Endodermal cell (in vitro differentiated cells): ENCODE data around the gene GRAP2. TPM values are rescaled to one million over a fixed set of nuclear protein-coding genes. Genes with fewer than 3 reads are reported as not detected.

Experiments
- DNase-seq: peaks from one replicate; pipeline ENCODE4 v3.0.0-alpha.2; 2017
- H3K27ac ChIP-seq: 2 replicates; pipeline ENCODE4 v1.5.1; 2013; ENCODE audit warnings: mild to moderate bottlenecking, low read depth, low read length, moderate library complexity
- H3K27me3 ChIP-seq: 2 replicates; pipeline ENCODE4 v1.6.1; 2013; ENCODE audit warnings: mild to moderate bottlenecking, low read length, moderate library complexity; ENCODE audit not compliant: insufficient read depth, control insufficient read depth, poor library complexity, severe bottlenecking
- H3K36me3 ChIP-seq: 2 replicates; pipeline ENCODE4 v1.7.0; 2013; ENCODE audit warnings: mild to moderate bottlenecking, low read length, moderate library complexity; ENCODE audit not compliant: control insufficient read depth, insufficient read depth
- H3K4me1 ChIP-seq: one replicate; pipeline ENCODE4 v1.7.0; 2013; ENCODE audit warnings: low read length; ENCODE audit not compliant: control insufficient read depth, insufficient read depth
- H3K4me3 ChIP-seq: 2 replicates; pipeline ENCODE4 v1.5.1; 2013; ENCODE audit warnings: mild to moderate bottlenecking, low read length, moderate library complexity
- H3K9ac ChIP-seq: 2 replicates; pipeline ENCODE4 v1.6.1; 2013; ENCODE audit warnings: mild to moderate bottlenecking, low read length, moderate library complexity; ENCODE audit not compliant: poor library complexity, severe bottlenecking; ENCODE audit errors: extremely low read depth
- H3K9me3 ChIP-seq: 2 replicates; pipeline ENCODE4 v1.6.1; 2013; ENCODE audit warnings: mild to moderate bottlenecking, low read length, moderate library complexity; ENCODE audit not compliant: control insufficient read depth
- H3K27ac Mint-ChIP-seq: 2 replicates; pipeline ENCODE4 v1.8.0; 2020; ENCODE audit warnings: mixed read lengths
- H3K27me3 Mint-ChIP-seq: 2 replicates; pipeline ENCODE4 v1.8.0; 2021; ENCODE audit warnings: mild to moderate bottlenecking, mixed read lengths; ENCODE audit not compliant: insufficient read depth
- H3K36me3 Mint-ChIP-seq: 2 replicates; pipeline ENCODE4 v1.8.0; 2020; ENCODE audit warnings: low read depth, mixed read lengths
- H3K4me1 Mint-ChIP-seq: 2 replicates; pipeline ENCODE4 v1.8.0; 2020; ENCODE audit warnings: mixed read lengths
- H3K4me3 Mint-ChIP-seq: 2 replicates; pipeline ENCODE4 v1.8.0; 2020; ENCODE audit warnings: mild to moderate bottlenecking, moderate library complexity, mixed read lengths
- H3K9me3 Mint-ChIP-seq: 2 replicates; pipeline ENCODE4 v1.8.0; 2020; ENCODE audit warnings: mild to moderate bottlenecking, mixed read lengths
- WGBS, 2 experiments: methylation state at CpG; one replicate each; pipeline versions ENCODE4 v1.1.5 to v1.1.7; 2013; ENCODE audit warnings: missing lambda C conversion rate in 2 of 2, mixed read lengths in 1 of 2; ENCODE audit not compliant: insufficient coverage in 1 of 2, insufficient read length in 1 of 2; 5-methylcytosine and 5-hydroxymethylcytosine counted together
- total RNA-seq, 2 donors: library from RNA; stranded (reverse); fragmentation: NEBNext Ultra II Directional in 1 of 2; extraction: Animal tissue kit (Norgen Biotek cat#: 25700) in 1 of 2; gene quantifications; 2 replicates in 1 of 2; 3 replicates in 1 of 2; pipeline ENCODE4 v1.2.1, GENCODE V29; 2021
- TF ChIP-seq, protein P1 (sequence below): fragments of 200-600 bp; sonication (generic); conservative IDR thresholded peaks from 2 replicates; pipeline ENCODE4 v1.5.0; 2021; ENCODE audit warnings: antibody characterized with exemption, mild to moderate bottlenecking

The GRAP2 gene
- total RNA-seq, 2 donors from 2014 or later: 0.11 to 0.92 TPM

GRCh38 chr22:39965748-39966147, 64.9 kb downstream of the GRAP2 start:
- Mint-ChIP-seq H3K4me1 (peaks cover 27% of the 10 kb centered on the region), H3K27ac (no peak overlapping the region), H3K36me3 (no peaks in the 10 kb centered on the region), H3K27me3 (peaks cover 8% of the 10 kb centered on the region), H3K9me3 (no peaks in the 10 kb centered on the region), H3K4me3 (no peak overlapping the region)
- no peaks in the 10 kb centered on the region for H3K9me3 ChIP-seq
- H3K4me3 ChIP-seq: no peak overlapping the region
- no peaks in the 10 kb centered on the region for H3K36me3 ChIP-seq
- H3K27me3 ChIP-seq: no peaks in the 10 kb centered on the region
- DNase-seq: no peak
- TF ChIP-seq, protein P1, sequence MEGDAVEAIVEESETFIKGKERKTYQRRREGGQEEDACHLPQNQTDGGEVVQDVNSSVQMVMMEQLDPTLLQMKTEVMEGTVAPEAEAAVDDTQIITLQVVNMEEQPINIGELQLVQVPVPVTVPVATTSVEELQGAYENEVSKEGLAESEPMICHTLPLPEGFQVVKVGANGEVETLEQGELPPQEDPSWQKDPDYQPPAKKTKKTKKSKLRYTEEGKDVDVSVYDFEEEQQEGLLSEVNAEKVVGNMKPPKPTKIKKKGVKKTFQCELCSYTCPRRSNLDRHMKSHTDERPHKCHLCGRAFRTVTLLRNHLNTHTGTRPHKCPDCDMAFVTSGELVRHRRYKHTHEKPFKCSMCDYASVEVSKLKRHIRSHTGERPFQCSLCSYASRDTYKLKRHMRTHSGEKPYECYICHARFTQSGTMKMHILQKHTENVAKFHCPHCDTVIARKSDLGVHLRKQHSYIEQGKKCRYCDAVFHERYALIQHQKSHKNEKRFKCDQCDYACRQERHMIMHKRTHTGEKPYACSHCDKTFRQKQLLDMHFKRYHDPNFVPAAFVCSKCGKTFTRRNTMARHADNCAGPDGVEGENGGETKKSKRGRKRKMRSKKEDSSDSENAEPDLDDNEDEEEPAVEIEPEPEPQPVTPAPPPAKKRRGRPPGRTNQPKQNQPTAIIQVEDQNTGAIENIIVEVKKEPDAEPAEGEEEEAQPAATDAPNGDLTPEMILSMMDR: no peak
- H3K9ac ChIP-seq: no peak overlapping the region
- no peak overlapping the region for H3K27ac ChIP-seq
- peaks cover 12% of the 10 kb centered on the region for H3K4me1 ChIP-seq
- WGBS, 2 experiments: 93 to 95% methylated on average over 3 to 5 of the region's 5 CpGs

- H3K9me3 Mint-ChIP-seq: no peaks in the 10 kb centered on the region
- no peaks in the 10 kb centered on the region for H3K36me3 Mint-ChIP-seq
- 76 to 94% methylated on average over 2 of the region's 2 CpGs for WGBS, 2 experiments
- Histone ChIP-seq H3K27me3 (no peaks in the 10 kb centered on the region), H3K9ac (no peak overlapping the region), H3K4me1 (peaks cover 12% of the 10 kb centered on the region), H3K36me3 (no peaks in the 10 kb centered on the region), H3K4me3 (no peak overlapping the region), H3K9me3 (no peaks in the 10 kb centered on the region), H3K27ac (no peak overlapping the region)
- peaks cover 32% of the 10 kb centered on the region for H3K4me1 Mint-ChIP-seq
- TF ChIP-seq, protein P1: no peak
- H3K27ac Mint-ChIP-seq: no peak overlapping the region
- no peak overlapping the region for H3K4me3 Mint-ChIP-seq
- peaks cover 10% of the 10 kb centered on the region for H3K27me3 Mint-ChIP-seq
- no peak for DNase-seq
Observed at GRCh38 chr22:39966470-39966869, 65.6 kb downstream of the GRAP2 start.

DNA sequence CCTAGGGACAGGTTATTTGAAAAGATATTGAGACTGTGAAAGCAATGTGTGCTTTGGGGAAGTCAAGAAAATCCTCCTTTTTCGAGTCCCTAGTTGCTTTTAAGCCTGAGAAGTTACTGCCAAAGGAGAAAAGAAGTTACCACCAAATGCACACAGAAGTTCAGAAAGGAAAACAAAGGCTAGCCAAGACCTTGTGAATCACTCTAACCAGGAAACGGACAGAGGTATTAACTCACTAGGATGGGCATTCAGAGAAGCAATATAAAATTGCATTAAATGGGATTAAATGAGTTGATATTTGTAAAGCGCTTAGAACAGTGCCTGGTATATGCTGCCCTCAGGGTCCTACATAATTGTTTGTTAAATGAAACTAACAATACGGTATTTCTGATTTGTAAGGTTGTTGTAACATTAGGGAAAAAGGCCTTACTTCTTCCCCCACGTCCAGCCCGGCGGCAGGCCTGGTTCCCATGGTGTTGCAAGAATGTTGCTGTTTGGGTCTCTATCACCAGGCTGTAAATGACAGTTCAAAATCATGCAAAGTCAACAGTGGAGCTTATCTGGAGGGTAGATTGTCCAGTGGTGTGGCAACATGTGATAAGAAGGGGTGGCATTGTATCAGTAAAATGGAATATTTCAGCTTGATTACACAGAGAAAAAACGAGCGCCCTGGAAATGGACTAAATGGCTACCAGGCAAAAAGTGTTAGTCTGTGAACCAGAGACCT, 66.4 kb downstream of the GRAP2 start:
- Histone ChIP-seq H3K36me3 (no peaks in the 10 kb centered on the region), H3K27me3 (peaks cover 6% of the 10 kb centered on the region), H3K9ac (no peak overlapping the region), H3K4me1 (peaks cover 12% of the 10 kb centered on the region), H3K9me3 (no peaks in the 10 kb centered on the region), H3K4me3 (no peak overlapping the region), H3K27ac (no peak overlapping the region)
- 80 to 82% methylated on average over 8 to 9 of the region's 9 CpGs for WGBS, 2 experiments
- TF ChIP-seq, protein P1: no peak
- Mint-ChIP-seq H3K4me1 (peaks cover 33% of the 10 kb centered on the region), H3K27ac (peak overlapping the region; percentile 60), H3K4me3 (no peak overlapping the region), H3K27me3 (peaks cover 13% of the 10 kb centered on the region), H3K36me3 (no peaks in the 10 kb centered on the region), H3K9me3 (no peaks in the 10 kb centered on the region)
- no peak for DNase-seq
